HTERT RPE-1 (cell line): Measurements from ENCODE around the gene GATC.

Experiments used
- in situ Hi-C: fragments of 300-500 bp; cut with MboI; formaldehyde crosslinking; loops from 4 replicates; pipeline ENCODE4 v1.14.3; 2020; ENCODE audit warnings: low sequenced_read_pairs

The GATC gene

DNA sequence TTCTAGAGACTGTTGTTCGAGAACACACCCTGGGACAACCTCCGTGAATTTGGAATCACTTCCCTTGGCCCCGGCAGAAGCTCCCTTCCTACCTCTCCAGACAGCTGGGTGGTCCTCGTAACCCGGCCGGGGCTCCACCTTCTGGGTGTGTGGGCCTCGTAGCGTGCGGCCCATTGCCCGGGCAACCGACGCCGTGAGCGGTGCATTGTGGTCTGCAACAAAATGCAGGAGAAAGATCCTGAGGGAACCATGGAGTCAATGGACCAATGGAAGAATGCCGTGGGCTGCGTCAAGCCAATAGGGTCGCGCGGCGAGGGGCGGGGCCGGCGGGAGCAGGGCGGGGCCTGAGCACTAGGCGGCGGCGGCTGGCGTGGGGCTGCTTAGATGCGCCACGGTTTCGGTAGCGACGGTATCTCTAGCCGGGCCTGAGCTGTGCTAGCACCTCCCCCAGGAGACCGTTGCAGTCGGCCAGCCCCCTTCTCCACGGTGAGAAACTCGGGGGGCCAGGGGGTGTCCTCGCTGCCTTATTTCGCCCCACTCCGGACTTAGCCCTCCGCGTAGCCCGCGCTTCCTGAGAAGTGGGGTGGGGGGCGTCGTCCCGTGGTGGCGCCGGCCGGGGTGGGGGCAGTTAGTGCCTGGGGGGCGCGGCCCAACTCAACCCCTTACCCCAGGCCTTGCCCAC is 49.6 kb downstream of the GATC start, which contains the start of gene DYNLL1:
DYNLL1 (plus strand) TSS at position 383 of the 682 bp plus-strand sequence. CDS start 309 bp downstream, outside the sequence.
- in situ Hi-C loops, result no loop called here

DNA sequence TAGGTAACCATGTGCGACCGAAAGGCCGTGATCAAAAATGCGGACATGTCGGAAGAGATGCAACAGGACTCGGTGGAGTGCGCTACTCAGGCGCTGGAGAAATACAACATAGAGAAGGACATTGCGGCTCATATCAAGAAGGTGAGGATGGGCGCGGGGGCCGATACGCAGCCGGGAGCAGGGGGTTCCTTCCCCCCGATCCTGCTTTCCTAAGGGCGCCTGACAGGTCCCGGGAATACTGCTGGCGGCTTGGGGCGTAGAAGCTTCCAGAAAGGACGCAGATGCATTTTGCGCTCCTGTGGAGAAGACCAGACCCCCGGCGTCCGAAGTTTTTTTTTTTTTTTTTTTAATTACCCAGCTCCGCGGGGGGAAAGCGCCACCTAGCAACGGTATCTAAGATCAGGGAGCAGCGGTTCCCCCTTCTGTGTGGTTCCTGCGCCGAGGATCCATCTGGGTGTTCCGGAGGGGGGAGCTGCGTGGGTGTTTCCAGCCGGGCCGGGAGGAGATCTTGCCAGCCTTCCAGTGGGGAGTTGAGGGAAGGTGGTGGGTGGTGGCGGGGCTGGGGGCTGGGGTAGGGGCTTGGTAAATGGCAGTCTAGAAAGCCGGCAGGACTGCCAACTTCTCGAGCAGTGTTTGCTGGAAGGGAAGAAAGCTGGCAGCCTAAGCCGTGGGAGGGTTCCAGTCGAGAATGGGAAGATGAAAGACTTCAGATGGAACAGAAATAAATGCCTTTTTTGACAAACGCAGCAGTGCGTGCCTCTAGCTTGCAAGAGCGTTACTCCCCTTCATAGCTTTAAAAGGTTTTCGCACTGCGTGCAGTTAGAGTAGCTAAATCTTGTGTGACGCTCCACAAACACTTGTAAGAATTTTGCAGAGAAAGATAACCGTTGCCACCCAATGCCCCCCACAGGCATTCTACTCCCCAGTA is 50.4 kb downstream of the GATC start:
- in situ Hi-C loops, result no loop called here

DNA sequence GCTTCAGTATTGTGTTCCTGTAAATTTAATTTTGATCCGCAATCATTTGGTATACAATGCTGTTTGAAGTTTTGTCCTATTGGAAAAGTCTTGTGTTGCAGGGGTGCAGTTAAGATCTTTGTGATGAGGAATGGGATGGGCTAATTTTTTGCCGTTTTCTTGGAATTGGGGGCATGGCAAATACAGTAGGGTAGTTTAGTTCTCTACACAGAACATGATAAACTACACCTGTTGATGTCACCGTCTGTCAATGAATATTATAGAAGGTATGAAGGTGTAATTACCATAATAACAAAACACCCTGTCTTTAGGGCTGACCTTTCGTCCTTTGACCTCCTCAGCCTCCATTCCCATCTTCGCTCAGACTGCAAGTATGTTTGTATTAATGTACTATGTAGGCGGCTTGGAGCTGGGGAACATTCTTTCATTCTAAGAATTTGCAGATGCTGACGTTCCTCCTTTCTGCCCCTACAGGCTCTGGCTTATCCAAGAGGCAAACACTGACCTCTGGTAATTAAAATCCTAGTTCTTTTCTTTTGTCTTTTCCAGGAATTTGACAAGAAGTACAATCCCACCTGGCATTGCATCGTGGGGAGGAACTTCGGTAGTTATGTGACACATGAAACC is 51.4 kb downstream of the GATC start:
- in situ Hi-C loops, result no loop called here

GRCh38 chr12:120498870-120499515 is 52.7 kb downstream of the GATC start:
- in situ Hi-C loops, result no loop called here

DNA sequence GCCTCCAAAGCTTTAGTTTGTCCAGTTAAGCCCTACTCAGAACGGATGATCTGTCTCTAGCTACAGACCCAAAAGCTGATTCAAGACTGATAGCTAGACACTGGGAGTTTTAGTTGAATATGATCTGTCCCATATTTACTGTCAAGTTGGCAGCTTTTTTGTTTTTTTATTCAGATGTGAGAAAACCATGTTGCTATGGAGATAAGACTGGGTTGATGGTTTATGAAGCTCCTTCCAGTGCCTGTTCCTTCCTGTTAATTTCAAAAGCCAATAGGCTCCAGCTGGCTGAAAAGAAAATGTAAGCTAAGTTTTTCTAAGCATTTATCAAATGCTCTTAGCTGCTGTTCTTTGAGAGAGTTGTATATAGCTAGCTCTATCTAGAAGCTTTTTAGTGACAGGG is 54.3 kb downstream of the GATC start:
- in situ Hi-C loops, result no loop called here

DNA sequence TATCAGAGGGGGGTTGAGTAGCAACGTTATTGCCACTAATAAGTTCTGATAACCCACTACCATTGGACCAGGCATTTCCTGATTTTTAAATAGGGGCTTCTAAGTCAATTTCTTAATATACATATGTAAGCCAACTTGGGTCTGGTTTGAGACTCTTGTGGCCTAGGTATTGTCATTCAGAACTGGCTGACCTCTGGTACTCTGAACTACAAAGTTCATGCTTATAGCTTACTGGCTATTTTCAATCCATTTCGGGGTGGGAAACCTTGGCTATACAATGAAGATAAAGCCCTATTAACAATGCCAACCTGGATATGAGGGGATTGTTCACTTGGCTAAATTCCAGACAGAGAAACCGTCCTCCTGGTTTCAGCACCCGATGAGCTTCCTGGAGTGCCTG is 58.3 kb downstream of the GATC start:
- in situ Hi-C loops, result no loop called here

DNA sequence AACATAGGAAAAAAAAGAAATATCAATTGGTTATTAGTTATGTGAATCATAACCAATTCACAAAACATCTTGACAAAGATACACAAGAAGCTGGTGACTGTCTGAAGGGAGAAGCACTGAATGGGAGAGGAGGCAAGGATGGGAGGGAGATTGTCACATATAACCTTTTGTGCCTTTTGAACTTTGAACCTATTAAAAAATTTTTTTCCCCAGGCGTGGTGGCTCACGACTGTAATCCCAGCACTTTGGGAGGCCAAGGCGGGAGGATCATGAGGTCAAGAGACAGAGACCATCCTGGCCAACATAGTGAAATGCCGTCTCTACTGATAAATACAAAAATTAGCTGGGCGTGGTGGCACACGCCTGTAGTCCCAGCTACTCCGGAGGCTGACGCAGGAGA is 62.3 kb downstream of the GATC start:
- in situ Hi-C loops, result no loop called here
